Measurements from ENCODE around the gene RNU4-1. TPM values are rescaled to one million over a fixed set of nuclear protein-coding genes. Genes with fewer than 3 reads are reported as not detected.

Gene RNU4-1
- polyA plus RNA-seq, 1 donor: not detected

- peak; percentile 14 for DNase-seq
Observed at GRCh38 chr12:120290609-120291305, 2.3 kb downstream of the RNU4-1 start.

GRCh38 chr12:120287491-120287890, 5.5 kb downstream of the RNU4-1 start:
- DNase-seq: no peak

- DNase-seq: no peak
Observed at GRCh38 chr12:120286768-120287490, 6.1 kb downstream of the RNU4-1 start.

GRCh38 chr12:120284381-120284780, 8.7 kb downstream of the RNU4-1 start:
- DNase-seq: no peak

- no peak for DNase-seq
Observed at GRCh38 chr12:120283318-120283717, 9.7 kb downstream of the RNU4-1 start.

- no peak for DNase-seq
Observed at GRCh38 chr12:120278137-120279069, 14.6 kb downstream of the RNU4-1 start.

- no peak for DNase-seq
Observed at GRCh38 chr12:120276734-120277133, 16.3 kb downstream of the RNU4-1 start.

GRCh38 chr12:120267736-120268135, 25.3 kb downstream of the RNU4-1 start:
- no peak for DNase-seq

GRCh38 chr12:120266180-120266870, 26.7 kb downstream of the RNU4-1 start:
- no peak for DNase-seq

GRCh38 chr12:120265473-120266179, 27.4 kb downstream of the RNU4-1 start, which contains the start of gene PXN:
Gene PXN (minus strand): TSS chr12:120265730. CDS start chr12:120265629, 101 bp downstream.
- DNase-seq: peak; percentile 89

GRCh38 chr12:120264904-120265472, 28.0 kb downstream of the RNU4-1 start:
- no peak for DNase-seq

- DNase-seq: no peak
Observed at GRCh38 chr12:120264086-120264903, 28.7 kb downstream of the RNU4-1 start.

GRCh38 chr12:120263748-120264085, 29.3 kb downstream of the RNU4-1 start:
- no peak for DNase-seq

GRCh38 chr12:120262852-120263747, 29.9 kb downstream of the RNU4-1 start:
- DNase-seq: no peak

- DNase-seq: peak; percentile 42
Observed at GRCh38 chr12:120261951-120262851, 30.8 kb downstream of the RNU4-1 start.

- DNase-seq: no peak
Observed at GRCh38 chr12:120260607-120261006, 32.4 kb downstream of the RNU4-1 start.

- no peak for DNase-seq
Observed at GRCh38 chr12:120259418-120260202, 33.4 kb downstream of the RNU4-1 start.

Measured in hindlimb muscle (tissue), 1 donor.